ENCODE measurements around the gene VAV3. TPM values are rescaled to one million over a fixed set of nuclear protein-coding genes. Genes with fewer than 3 reads are reported as not detected.

The VAV3 gene
- total RNA-seq, 1 experiment from 2014 or later, result 10.0 TPM

- TF ChIP-seq, protein P1, sequence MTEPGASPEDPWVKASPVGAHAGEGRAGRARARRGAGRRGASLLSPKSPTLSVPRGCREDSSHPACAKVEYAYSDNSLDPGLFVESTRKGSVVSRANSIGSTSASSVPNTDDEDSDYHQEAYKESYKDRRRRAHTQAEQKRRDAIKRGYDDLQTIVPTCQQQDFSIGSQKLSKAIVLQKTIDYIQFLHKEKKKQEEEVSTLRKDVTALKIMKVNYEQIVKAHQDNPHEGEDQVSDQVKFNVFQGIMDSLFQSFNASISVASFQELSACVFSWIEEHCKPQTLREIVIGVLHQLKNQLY (CRISPR knock-in tag; IDR thresholded peaks at IDR 0.05), result no peak
- TF ChIP-seq ZNF121 (CRISPR knock-in tag; IDR thresholded peaks at IDR 0.05) (no peak), TP53 (CRISPR knock-in tag; IDR thresholded peaks at IDR 0.05) (no peak), TEAD1 (CRISPR knock-in tag; IDR thresholded peaks at IDR 0.05) (no peak), ZNF671 (CRISPR knock-in tag; IDR thresholded peaks at IDR 0.05) (no peak)
- TF ChIP-seq, protein P2, sequence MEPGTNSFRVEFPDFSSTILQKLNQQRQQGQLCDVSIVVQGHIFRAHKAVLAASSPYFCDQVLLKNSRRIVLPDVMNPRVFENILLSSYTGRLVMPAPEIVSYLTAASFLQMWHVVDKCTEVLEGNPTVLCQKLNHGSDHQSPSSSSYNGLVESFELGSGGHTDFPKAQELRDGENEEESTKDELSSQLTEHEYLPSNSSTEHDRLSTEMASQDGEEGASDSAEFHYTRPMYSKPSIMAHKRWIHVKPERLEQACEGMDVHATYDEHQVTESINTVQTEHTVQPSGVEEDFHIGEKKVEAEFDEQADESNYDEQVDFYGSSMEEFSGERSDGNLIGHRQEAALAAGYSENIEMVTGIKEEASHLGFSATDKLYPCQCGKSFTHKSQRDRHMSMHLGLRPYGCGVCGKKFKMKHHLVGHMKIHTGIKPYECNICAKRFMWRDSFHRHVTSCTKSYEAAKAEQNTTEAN (CRISPR knock-in tag; IDR thresholded peaks at IDR 0.05), result no peak
These were observed 434.4 kb downstream of the VAV3 start (continued) for GRCh38 chr1:107530543-107530942.

DNA sequence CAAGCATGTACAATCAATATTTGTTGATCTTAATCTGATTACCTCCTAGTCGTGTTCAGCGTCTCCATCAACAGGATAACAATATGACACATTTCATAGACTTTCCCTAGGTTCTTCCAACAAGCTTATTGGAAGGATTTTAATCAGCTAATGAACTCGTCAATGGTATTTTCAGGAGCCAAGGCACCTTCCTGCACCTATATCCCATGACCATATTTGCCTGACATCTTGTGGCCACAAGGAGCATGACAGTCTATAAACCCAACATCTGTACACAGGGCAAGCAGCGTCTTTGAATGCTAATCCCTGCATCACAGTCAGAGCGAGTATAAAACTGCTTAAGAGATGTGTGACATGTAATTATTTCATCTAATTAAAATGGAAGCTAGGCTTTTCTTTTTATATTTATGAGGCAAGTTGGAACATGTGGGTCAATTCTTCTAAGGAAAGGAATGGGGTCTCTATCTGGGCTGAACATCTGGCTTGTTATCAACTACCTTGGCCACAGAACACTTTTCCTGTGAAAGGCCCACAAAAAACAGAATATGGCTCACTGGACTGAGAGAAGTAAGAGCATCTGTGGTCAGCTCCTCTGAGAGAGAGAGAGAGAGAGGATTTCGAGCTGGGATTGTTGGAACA is 435.4 kb downstream of the VAV3 start:
- ATAC-seq, result peak; percentile 93
- H3K36me3 Mint-ChIP-seq, result no peaks in the 10 kb centered on the region
- H3K4me3 Mint-ChIP-seq, result no peak overlapping the region
- TF ChIP-seq STAT6 (CRISPR knock-in tag; conservative IDR thresholded peaks at IDR 0.05; ENCODE audit: low read depth), result no peak
- TF ChIP-seq KAT7 (CRISPR knock-in tag; IDR thresholded peaks at IDR 0.05; ENCODE audit: borderline replicate concordance), result no peak
- no peak for TF ChIP-seq ZNF671 (CRISPR knock-in tag; IDR thresholded peaks at IDR 0.05)
- peak; percentile 80 for TF ChIP-seq CTCF (IDR thresholded peaks at IDR 0.05)
- TF ChIP-seq, protein P3, sequence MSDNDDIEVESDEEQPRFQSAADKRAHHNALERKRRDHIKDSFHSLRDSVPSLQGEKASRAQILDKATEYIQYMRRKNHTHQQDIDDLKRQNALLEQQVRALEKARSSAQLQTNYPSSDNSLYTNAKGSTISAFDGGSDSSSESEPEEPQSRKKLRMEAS (CRISPR knock-in tag; IDR thresholded peaks at IDR 0.05), result no peak
- H3K9me3 Mint-ChIP-seq, result no peaks in the 10 kb centered on the region; the same call in 1 of the 2 replicates
- ChIA-PET CTCF (interaction anchor here (0.6 to 1.8 kb wide), 33 partner anchors 9 to 596 kb away, joined by 3 to 35 read pairs (median 4); partner anchors contain the start of gene NTNG1), POLR2A (no interaction called here)
- peak; percentile 19 for DNase-seq (ENCODE audit: low spot score)
- H3K27me3 Mint-ChIP-seq (ENCODE audit: low read depth), result no peaks in the 10 kb centered on the region
- H3K4me1 Mint-ChIP-seq, result peaks cover 8% of the 10 kb centered on the region
- no peak overlapping the region for H3K27ac Mint-ChIP-seq

GRCh38 chr1:107526524-107527198 is 438.3 kb downstream of the VAV3 start:
- Mint-ChIP-seq H3K27ac (no peak overlapping the region), H3K27me3 (ENCODE audit: low read depth) (no peaks in the 10 kb centered on the region), H3K36me3 (no peaks in the 10 kb centered on the region), H3K4me3 (no peak overlapping the region), H3K9me3 (no peaks in the 10 kb centered on the region), H3K4me1 (peaks cover 24% of the 10 kb centered on the region)
- CTCF ChIA-PET, result interaction anchor here (1.0 kb wide), 1 partner anchor 49 kb away, joined by 5 read pairs; no protein-coding TSS in a partner anchor
- DNase-seq (ENCODE audit: low spot score), result no peak
- ATAC-seq, result no peak
- TF ChIP-seq MXD4 (CRISPR knock-in tag; IDR thresholded peaks at IDR 0.05; ENCODE audit: borderline replicate concordance), result no peak
- no peak for TF ChIP-seq USF2 (CRISPR knock-in tag; IDR thresholded peaks at IDR 0.05)
- peak; percentile 23; the same call in 1 of the 2 replicates for TF ChIP-seq GABPB1 (CRISPR knock-in tag; IDR thresholded peaks at IDR 0.05)
- TF ChIP-seq, protein P4, sequence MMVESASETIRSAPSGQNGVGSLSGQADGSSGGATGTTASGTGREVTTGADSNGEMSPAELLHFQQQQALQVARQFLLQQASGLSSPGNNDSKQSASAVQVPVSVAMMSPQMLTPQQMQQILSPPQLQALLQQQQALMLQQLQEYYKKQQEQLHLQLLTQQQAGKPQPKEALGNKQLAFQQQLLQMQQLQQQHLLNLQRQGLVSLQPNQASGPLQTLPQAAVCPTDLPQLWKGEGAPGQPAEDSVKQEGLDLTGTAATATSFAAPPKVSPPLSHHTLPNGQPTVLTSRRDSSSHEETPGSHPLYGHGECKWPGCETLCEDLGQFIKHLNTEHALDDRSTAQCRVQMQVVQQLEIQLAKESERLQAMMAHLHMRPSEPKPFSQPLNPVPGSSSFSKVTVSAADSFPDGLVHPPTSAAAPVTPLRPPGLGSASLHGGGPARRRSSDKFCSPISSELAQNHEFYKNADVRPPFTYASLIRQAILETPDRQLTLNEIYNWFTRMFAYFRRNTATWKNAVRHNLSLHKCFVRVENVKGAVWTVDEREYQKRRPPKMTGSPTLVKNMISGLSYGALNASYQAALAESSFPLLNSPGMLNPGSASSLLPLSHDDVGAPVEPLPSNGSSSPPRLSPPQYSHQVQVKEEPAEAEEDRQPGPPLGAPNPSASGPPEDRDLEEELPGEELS (CRISPR knock-in tag; IDR thresholded peaks at IDR 0.05), result no peak
- POLR2A ChIA-PET, result no interaction called here

All from WTC11 (cell line).